PC-3 (cell line): ENCODE measurements around the gene RPS2. TPM values are rescaled to one million over a fixed set of nuclear protein-coding genes. Genes with fewer than 3 reads are reported as not detected.

Experiments used
- ATAC-seq: fragments of 200-7000 bp; cut with Tn5 transposase; 2 replicates; pipeline ENCODE4 v1.9.1; 2020; ENCODE audit warnings: mild to moderate bottlenecking, moderate library complexity
- BruUV-seq: library from RNA; stranded (reverse); fragments of 400-500 nt; replicated peaks from 2 replicates; lab custom pipeline; 2021; lab: Mats Ljungman, UMichigan
- CTCF ChIA-PET: fragments of 300-600 bp; sonication (Branson Sonifier 250); formaldehyde crosslinking; loops from one replicate; lab custom pipeline; 2022; ENCODE audit warnings: antibody characterized with exemption; lab: Charles Lee
- POLR2A ChIA-PET: fragments of 300-600 bp; sonication (Branson Sonifier 250); formaldehyde crosslinking; loops from one replicate; lab custom pipeline; 2022; ENCODE audit warnings: antibody characterized with exemption; ENCODE audit not compliant: unreplicated experiment; lab: Charles Lee
- DNase-seq: peaks from one replicate; pipeline ENCODE4 v3.0.0-alpha.2; 2015
- H2AFZ ChIP-seq: fragments of 300-600 bp; sonication (generic); 2 replicates; pipeline ENCODE4 v1.6.0; 2016; ENCODE audit warnings: antibody characterized with exemption, low read length
- H3F3A ChIP-seq: fragments of 300-600 bp; sonication (generic); one replicate; pipeline ENCODE4 v1.6.0; 2017; ENCODE audit warnings: antibody characterized with exemption, low read length, control low read depth, mild to moderate bottlenecking; ENCODE audit not compliant: unreplicated experiment
- H3K27ac ChIP-seq: fragments of 300-600 bp; sonication (generic); 2 replicates; pipeline ENCODE4 v1.5.1; 2016; ENCODE audit warnings: mild to moderate bottlenecking, low read length
- H3K27me3 ChIP-seq: fragments of 300-600 bp; sonication (generic); 2 replicates; pipeline ENCODE4 v1.6.1; 2016; ENCODE audit warnings: low read length, mixed read lengths
- H3K36me3 ChIP-seq: fragments of 300-600 bp; sonication (generic); 2 replicates; pipeline ENCODE4 v1.6.1; 2016; ENCODE audit warnings: low read depth, mixed run types, low read length, mixed read lengths
- H3K4me1 ChIP-seq: fragments of 300-600 bp; sonication (generic); 2 replicates; pipeline ENCODE4 v1.5.1; 2016; ENCODE audit warnings: low read length; ENCODE audit not compliant: insufficient read depth
- H3K4me2 ChIP-seq: fragments of 300-600 bp; sonication (generic); 2 replicates; pipeline ENCODE4 v1.6.0; 2016; ENCODE audit warnings: low read length
- H3K4me3 ChIP-seq: fragments of 300-600 bp; sonication (generic); 2 replicates; pipeline ENCODE4 v1.5.1; 2016; ENCODE audit warnings: mild to moderate bottlenecking, low read length, mixed read lengths
- H3K79me2 ChIP-seq: fragments of 300-600 bp; sonication (generic); 2 replicates; pipeline ENCODE4 v1.6.1; 2017; ENCODE audit warnings: low read length, mixed read lengths
- H3K9ac ChIP-seq: fragments of 300-600 bp; sonication (generic); 2 replicates; pipeline ENCODE4 v1.6.0; 2016; ENCODE audit warnings: mild to moderate bottlenecking, low read length
- H3K9me2 ChIP-seq: fragments of 300-600 bp; sonication (generic); replicated peaks from 2 replicates; pipeline ENCODE4 v1.6.1; 2016; ENCODE audit warnings: mixed run types, low read length, mixed read lengths
- H3K9me3 ChIP-seq: fragments of 300-600 bp; sonication (generic); 2 replicates; pipeline ENCODE4 v1.6.1; 2016; ENCODE audit warnings: low read length, mixed read lengths
- H4K20me1 ChIP-seq: fragments of 300-600 bp; sonication (generic); 2 replicates; pipeline ENCODE4 v1.6.1; 2016; ENCODE audit warnings: low read length, mixed read lengths
- EZH2 ChIP-seq: fragments of 300-600 bp; sonication (generic); IDR thresholded peaks from one replicate; pipeline ENCODE4 v1.6.1; 2017; ENCODE audit warnings: antibody characterized with exemption, mild to moderate bottlenecking, low read length; ENCODE audit not compliant: unreplicated experiment
- EZH2phosphoT487 ChIP-seq: fragments of 300-600 bp; sonication (generic); IDR thresholded peaks from 2 replicates; pipeline ENCODE4 v1.6.1; 2018; ENCODE audit warnings: mild to moderate bottlenecking, antibody characterized with exemption, low read length, borderline replicate concordance
- intact Hi-C: fragments of 100-400 bp; cut with micrococcal nuclease; formaldehyde crosslinking; loops from 2 replicates; pipeline ENCODE4 v1.9.0; 2023
- total RNA-seq: library from RNA; depleted of rRNA; stranded (reverse); fragments of >200 nt; gene quantifications from 2 replicates; pipeline ENCODE4 v1.2.3, GENCODE V29; 2014
- TF ChIP-seq, protein P1 (sequence below): fragments of 300-600 bp; sonication (generic); conservative IDR thresholded peaks from 2 replicates; pipeline ENCODE4 v1.5.1; 2017; ENCODE audit warnings: antibody characterized with exemption, low read depth, mild to moderate bottlenecking, low read length

RPS2 gene
- total RNA-seq, 1 experiment from 2014 or later = 2,234 TPM

DNA sequence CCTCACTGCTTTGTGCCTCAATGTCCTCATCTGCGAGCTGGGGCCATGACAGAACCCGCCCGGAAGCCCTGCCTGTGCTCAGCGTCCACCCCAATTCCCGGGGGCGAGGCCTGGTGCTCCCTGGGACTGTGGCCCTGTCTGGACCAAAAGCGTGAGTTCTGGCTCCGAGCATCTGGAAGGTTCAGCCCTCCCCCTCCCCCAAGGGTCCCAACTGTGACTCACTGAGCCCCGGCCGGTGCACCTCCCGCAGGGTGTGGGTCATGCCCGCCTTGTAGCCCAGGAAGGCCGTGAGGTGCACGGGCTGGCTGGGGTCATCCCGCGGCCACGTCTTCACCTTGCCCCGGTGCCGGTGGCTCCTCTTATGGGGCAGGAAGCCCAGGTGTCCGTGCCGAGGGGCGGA lies 10.9 kb downstream of the RPS2 start:
- Histone ChIP-seq H3K79me2 (no peaks in the 10 kb centered on the region), H3K4me2 (no peak overlapping the region), H3K4me3 (no peak overlapping the region), H4K20me1 (no peaks in the 10 kb centered on the region), H3K9me3 (no peaks in the 10 kb centered on the region), H3K36me3 (no peaks in the 10 kb centered on the region), H3F3A (no peaks in the 10 kb centered on the region), H2AFZ (no peak overlapping the region), H3K4me1 (no peaks in the 10 kb centered on the region), H3K9ac (no peak overlapping the region), H3K27ac (no peak overlapping the region), H3K27me3 (no peaks in the 10 kb centered on the region), H3K9me2 (no peaks in the 10 kb centered on the region)
- intact Hi-C loops = no loop called here
- DNase-seq = no peak
- no peak for ATAC-seq
- TF ChIP-seq EZH2phosphoT487 = no peak
- TF ChIP-seq, protein P1, sequence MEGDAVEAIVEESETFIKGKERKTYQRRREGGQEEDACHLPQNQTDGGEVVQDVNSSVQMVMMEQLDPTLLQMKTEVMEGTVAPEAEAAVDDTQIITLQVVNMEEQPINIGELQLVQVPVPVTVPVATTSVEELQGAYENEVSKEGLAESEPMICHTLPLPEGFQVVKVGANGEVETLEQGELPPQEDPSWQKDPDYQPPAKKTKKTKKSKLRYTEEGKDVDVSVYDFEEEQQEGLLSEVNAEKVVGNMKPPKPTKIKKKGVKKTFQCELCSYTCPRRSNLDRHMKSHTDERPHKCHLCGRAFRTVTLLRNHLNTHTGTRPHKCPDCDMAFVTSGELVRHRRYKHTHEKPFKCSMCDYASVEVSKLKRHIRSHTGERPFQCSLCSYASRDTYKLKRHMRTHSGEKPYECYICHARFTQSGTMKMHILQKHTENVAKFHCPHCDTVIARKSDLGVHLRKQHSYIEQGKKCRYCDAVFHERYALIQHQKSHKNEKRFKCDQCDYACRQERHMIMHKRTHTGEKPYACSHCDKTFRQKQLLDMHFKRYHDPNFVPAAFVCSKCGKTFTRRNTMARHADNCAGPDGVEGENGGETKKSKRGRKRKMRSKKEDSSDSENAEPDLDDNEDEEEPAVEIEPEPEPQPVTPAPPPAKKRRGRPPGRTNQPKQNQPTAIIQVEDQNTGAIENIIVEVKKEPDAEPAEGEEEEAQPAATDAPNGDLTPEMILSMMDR = no peak
- no peak for TF ChIP-seq EZH2
- BruUV-seq = no TSS peak
- CTCF ChIA-PET = no interaction called here
- POLR2A ChIA-PET = no interaction called here

DNA sequence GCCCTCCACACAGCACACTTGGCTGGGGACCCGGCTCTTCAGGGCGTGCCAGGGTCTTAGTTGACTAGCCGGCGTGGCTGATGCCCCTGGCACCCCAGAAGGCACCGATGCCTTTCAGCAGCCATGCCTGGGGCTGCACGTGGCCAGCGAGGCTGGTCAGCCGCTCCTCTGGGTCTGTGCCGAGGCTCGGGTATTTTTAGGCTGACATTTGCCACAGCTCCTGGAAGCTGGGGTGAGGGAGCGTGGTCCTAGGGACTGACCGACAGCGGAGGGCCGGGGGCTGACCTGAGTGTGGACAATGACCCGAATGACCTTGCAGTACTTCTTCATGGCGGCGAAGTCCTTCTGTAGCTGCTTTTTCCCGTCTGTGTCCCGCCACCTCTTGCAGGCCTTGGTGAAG lies 14.1 kb downstream of the RPS2 start:
- Histone ChIP-seq H2AFZ (no peak overlapping the region), H3K36me3 (no peaks in the 10 kb centered on the region), H4K20me1 (no peaks in the 10 kb centered on the region), H3K4me2 (no peak overlapping the region), H3K9ac (no peak overlapping the region), H3F3A (no peaks in the 10 kb centered on the region), H3K79me2 (no peaks in the 10 kb centered on the region), H3K27me3 (no peaks in the 10 kb centered on the region), H3K4me3 (no peak overlapping the region), H3K4me1 (no peaks in the 10 kb centered on the region), H3K9me3 (no peaks in the 10 kb centered on the region), H3K27ac (no peak overlapping the region), H3K9me2 (no peaks in the 10 kb centered on the region)
- ATAC-seq = no peak
- CTCF ChIA-PET = no interaction called here
- POLR2A ChIA-PET = no interaction called here
- no peak for DNase-seq
- no TSS peak for BruUV-seq
- intact Hi-C loops = no loop called here
- TF ChIP-seq, protein P1 = no peak
- TF ChIP-seq EZH2phosphoT487 (no peak), EZH2 (no peak)

DNA sequence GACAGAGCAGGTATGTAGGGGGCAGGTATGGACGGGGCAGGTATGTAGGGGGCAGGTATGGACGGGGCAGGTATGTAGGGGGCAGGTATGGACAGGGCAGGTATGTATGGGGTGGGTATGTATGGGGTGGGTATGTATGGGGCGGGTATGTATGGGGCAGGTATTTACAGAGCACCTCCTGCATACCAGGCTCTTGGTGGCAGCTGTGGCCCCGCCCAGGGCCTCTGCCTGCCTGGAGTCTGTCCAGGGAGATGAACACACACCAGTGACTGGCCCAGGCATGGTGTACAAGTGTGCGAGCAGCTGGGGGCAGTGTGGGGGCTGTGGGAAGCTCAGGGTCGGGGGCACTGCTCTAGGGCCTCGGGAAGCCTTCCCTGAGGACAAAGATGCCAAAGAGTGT lies 14.6 kb downstream of the RPS2 start:
- CTCF ChIA-PET = no interaction called here
- Histone ChIP-seq H3K4me3 (no peak overlapping the region), H3K4me2 (no peak overlapping the region), H3K9me2 (no peaks in the 10 kb centered on the region), H3K79me2 (no peaks in the 10 kb centered on the region), H3K27ac (no peak overlapping the region), H3K27me3 (no peaks in the 10 kb centered on the region), H3K9ac (no peak overlapping the region), H4K20me1 (no peaks in the 10 kb centered on the region), H3K36me3 (no peaks in the 10 kb centered on the region), H2AFZ (no peak overlapping the region), H3K9me3 (no peaks in the 10 kb centered on the region), H3K4me1 (no peaks in the 10 kb centered on the region), H3F3A (no peaks in the 10 kb centered on the region)
- DNase-seq (no peak), ATAC-seq (0 out of 2 replicates have a peak, but pooled peaks have one; percentile 22)
- TF ChIP-seq EZH2 = no peak
- no peak for TF ChIP-seq EZH2phosphoT487
- TF ChIP-seq, protein P1 = no peak
- POLR2A ChIA-PET = no interaction called here
- no TSS peak for BruUV-seq
- intact Hi-C loops = no loop called here
